GM10266 (cell line): ENCODE measurements around the gene VSTM2A.

Experiments used
- DNase-seq: peaks from one replicate; pipeline ENCODE4 v3.0.0; 2012; ENCODE audit errors: extremely low spot score
- CTCF ChIP-seq: IDR thresholded peaks from 2 replicates; pipeline ENCODE4 v1.5.1; 2012; ENCODE audit warnings: mild to moderate bottlenecking, low read depth; ENCODE audit not compliant: control insufficient read depth, insufficient read depth; ENCODE audit errors: missing control alignments

VSTM2A gene

GRCh38 chr7:54560723-54561122, 18.5 kb downstream of the VSTM2A start:
- no peak for TF ChIP-seq CTCF

GRCh38 chr7:54563329-54563916, 21.2 kb downstream of the VSTM2A start:
- DNase-seq, result no peak
- no peak for TF ChIP-seq CTCF

More at GRCh38 chr7:54560723-54561122, 18.5 kb downstream of the VSTM2A start:
- DNase-seq, result no peak

- no peak for DNase-seq
- TF ChIP-seq CTCF, result no peak
Observed at GRCh38 chr7:54565432-54565831, 23.3 kb downstream of the VSTM2A start.

GRCh38 chr7:54581511-54581910, 39.3 kb downstream of the VSTM2A start:
- no peak for TF ChIP-seq CTCF
- DNase-seq, result no peak

- no peak for DNase-seq
- TF ChIP-seq CTCF, result no peak
Observed at GRCh38 chr7:54591404-54592386, 49.5 kb downstream of the VSTM2A start.

GRCh38 chr7:54596747-54597146, 54.6 kb downstream of the VSTM2A start:
- no peak for TF ChIP-seq CTCF
- DNase-seq, result no peak

GRCh38 chr7:54615537-54615936, 73.4 kb downstream of the VSTM2A start:
- no peak for DNase-seq
- TF ChIP-seq CTCF, result no peak
